GM12892 (cell line): ENCODE results near the gene HEPHL1.

Experiments used
- POLR2A ChIP-seq: IDR thresholded peaks from 2 replicates; pipeline ENCODE4 v1.6.1; 2011; ENCODE audit warnings: low read depth, low read length, control low read depth
- POLR2AphosphoS5 ChIP-seq: IDR thresholded peaks from 2 replicates; pipeline ENCODE4 v1.6.1; 2011; ENCODE audit warnings: low read depth, low read length, control low read depth
- TAF1 ChIP-seq: IDR thresholded peaks from 2 replicates; pipeline ENCODE4 v1.6.1; 2011; ENCODE audit warnings: low read depth, mild to moderate bottlenecking, control low read depth, low read length, borderline replicate concordance

DNA sequence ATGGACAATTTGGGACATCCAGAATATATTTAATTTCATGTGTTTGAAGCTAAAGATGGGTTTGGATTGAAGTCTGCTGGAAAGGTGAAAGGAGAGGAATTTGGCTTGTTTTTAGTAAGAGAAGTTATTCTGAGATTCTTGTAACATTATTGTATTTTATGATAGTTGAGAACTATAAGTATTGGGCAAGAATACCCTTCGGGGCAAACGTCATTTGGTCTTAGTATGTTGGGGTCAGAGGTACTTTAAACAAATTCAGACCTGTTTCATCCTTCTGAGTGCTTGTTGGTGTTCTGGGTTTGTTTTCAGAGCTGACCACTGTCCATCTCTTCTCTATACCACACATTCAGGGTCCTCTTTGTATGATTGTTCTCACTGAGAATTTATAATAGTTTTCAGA, 127.0 kb downstream of the HEPHL1 start:
- TF ChIP-seq POLR2A, result no peak
- TF ChIP-seq TAF1, result no peak
- TF ChIP-seq POLR2AphosphoS5, result no peak
